Stimulated activated CD4-positive, alpha-beta T cell treated with anti-CD3 and anti-CD28 coated beads, TNF-alpha, amount 100 ng/mL, for 48 hours (primary cell): ENCODE data around the gene HMGB1.
A peak's percentile ranks its signal among the peaks of the same experiment; 100 is the strongest.

ENCODE experiments used
- DNase-seq, 3 donors: peaks; one replicate each; pipeline ENCODE4 v3.0.0-alpha.2; 2020; ENCODE audit warnings: low read depth in 3 of 3

Gene HMGB1

DNA sequence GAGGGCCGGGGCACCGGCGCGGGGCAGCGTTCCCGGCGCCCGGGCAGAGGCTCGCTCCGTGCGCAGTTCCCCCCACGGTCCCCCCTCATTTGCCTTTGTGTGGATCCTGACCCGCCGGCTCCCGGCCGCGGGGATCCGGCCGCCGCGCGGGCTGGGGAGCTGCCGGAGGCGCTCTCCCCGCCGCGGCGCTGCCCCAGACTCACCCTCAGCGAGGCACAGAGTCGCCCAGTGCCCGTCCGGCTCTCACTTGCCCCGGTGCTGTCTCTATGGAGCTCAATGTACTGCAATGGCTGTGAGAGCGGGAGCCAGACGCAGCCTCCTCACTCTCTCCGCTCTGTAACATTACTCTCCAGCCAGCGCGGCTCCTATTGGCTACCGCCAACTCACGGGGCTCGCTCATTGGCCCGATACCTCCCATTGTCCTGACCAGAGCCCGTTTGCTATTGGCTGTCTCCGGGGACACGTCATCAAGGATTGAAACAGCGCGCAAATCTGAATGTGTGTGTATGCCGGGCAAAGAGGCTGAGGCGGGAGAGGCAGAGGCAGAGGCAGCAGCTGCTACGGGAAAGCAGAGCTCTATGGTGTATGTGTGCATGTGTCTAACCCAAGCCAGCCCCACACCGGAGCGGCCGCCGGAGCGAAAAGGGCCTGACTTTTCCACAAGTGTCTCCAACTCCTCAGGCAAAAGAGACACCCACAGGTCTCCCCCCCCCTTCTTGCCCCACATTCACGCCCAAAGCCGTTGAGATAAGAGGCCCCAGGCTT is at the start of gene HMGB1:
TSS of gene HMGB1 (minus strand) at position 344 of the 765 bp plus-strand sequence. CDS start 2,256 bp downstream, outside the sequence.
- DNase-seq, result peak; percentile 93 to 97 (median 95)

DNA sequence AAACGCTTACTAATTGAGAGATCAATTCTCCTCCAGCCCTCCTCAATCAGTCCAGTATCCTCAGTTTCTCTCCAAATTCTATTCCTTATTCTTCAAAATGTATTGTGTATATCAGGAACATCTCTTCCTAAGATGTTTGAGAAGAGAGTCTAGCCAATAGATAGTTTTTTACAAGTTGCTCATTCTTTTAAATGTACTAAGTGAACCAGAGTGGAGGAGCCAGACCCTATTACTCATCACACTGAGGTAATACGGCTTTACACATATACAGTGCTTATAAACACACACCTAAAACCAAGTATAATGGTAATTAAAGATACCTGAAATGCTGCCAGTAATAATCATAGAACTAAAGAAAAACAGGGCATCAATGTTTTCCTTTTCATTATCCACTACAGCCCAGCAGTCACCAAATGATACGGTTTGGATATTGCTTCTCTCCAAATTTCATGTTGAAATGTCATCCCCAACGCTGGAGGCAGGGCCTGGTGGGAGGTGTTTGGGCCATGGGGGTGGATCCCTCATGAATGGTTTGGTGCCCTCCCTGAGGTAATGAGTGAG is 45.2 kb upstream of the HMGB1 start:
- no peak for DNase-seq

DNA sequence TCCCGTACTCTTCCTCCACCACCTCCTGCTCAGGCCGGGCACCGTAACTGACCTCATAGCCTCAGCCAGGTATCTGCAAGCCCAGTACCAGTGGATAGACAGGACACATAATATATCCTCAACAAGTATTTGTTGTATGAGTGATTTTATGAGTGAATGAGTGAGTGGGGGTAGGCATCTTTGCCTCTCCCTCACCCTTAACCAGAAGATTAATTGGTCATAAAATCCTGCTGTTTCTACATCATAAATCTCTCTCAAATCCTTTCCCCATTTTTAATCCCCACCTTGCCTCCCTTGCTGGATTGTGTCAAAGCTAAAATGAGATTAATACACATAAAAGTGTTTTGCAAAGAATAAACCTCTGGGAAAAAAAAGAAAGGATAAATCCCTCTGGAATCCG is 44.4 kb upstream of the HMGB1 start:
- no peak for DNase-seq

DNA sequence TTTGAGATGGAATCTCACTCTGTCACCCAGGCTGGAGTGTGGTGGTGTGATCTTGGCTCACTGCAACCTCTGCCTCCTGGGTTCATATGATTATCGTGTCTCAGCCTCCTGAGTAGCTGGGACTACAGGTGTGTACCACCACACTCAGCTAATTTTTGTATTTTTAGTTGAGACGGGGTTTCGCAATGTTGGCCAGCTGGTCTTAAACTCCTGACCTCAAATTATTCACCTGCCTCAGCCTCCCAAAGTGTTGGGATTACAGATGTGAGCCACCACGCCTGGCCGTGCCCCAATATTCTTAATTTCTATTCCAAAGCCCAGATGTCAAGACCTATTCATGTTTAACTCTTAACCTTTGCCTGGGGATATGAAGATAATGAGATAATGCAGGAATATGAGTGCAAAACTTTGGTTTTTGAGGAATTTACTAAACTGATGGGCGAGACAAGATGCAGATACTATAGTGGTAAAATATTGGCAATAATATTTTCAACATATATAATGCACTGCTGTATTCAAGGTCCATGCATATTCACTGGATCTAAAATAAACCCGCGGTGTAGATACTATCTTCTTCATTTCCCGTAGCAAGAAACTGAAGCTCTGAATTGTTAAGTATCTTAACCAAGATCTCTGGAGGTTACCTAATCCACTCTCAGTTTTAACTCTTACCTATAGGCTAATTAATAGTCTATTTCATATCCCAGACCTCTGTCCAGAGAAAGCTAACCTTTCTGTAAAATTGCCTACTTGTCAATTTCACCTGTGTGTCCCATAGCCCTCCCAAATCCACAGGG is 43.7 kb upstream of the HMGB1 start:
- DNase-seq, result no peak

DNA sequence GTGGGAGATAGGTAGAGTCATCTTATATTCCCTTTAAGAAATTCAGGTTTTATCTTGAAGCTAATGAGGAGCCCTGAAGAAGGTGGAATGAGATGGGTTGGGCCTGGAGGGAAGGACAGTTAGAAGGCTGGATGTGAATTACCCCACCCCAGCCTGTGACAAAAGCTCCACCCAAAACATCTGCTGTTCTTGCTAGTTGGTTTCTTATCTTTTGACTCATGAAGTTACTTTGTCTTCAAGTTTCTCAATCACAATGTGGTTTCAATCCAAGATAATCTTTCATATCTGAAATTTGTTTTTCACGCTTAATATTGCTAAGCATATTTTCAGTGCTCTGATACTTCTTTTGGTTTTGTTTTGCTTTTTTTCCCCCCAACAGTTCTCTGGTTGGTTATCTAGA is 38.3 kb upstream of the HMGB1 start:
- no peak for DNase-seq

DNA sequence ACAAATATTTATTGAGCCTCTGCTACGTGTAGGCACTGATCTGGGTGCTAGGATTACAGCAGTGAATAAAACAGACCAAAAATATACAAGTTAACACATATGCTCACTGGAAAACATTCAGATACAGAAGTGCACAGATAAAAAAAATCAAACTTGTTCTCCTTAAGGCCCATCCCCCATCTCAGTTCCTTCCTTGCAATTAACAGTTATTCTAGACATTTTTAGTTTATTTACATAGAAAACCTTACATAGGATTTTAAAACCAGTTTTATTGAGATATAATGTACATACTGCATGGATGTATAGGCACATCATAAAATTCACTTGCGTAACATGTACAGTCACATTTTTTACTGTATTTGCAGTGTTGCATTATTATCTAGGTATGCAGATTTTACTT is 36.5 kb upstream of the HMGB1 start:
- no peak for DNase-seq

DNA sequence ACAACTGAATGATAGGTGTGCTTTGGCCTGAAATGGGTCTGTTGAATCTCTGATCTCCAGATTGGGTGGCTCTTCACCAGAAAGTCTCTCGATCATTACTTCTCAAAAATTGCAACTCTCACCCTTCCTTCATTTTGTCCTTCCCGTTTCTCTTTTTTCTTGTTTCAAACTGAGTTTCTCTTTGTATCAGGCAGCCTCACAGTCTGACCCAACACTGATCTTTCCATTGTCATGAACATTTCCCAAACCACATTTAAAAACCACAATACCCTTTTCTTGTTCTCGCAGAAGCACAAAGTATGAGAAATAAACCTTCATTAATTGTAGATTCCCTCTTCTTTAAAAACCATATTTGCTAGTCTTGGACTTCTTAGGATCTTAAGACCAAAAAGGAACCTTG is 33.6 kb upstream of the HMGB1 start:
- no peak for DNase-seq

DNA sequence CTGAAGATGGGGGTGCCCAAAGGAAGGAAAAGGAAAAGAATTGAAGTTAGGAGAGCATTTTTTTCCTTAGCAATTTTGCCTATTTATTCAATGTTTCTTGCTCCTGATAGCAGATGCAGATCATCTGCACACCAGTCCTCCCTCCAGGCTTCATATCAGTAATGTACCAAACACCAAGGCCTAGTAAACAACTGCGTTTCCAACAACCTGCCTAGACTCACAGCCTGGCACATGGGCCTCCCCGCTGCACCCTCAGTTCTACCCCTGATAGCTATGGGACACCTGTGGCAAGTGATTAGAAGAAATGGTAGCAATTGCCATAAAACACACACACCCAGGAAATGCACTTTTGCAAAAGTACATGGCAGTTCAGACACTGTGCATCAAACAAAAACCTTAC is 30.4 kb upstream of the HMGB1 start:
- DNase-seq, result no peak

DNA sequence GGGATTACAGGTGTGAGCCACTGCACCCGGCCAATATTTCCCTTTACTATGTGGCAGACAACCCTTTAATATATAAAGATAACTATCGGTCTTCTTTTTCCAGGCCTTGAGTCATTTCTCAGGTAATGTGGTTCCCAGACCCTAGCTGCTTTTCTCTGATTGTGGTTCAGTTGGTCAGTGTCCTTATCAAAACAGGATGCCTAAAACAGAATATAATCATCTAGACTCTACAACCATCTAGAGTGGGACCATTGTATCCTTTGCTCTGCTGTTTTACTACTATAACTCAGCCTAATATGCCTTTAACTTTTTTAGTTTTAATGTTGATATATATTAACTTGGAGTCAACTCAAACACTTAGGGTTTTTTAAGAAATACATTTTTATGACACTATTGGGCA is 30.0 kb upstream of the HMGB1 start:
- DNase-seq, result no peak

DNA sequence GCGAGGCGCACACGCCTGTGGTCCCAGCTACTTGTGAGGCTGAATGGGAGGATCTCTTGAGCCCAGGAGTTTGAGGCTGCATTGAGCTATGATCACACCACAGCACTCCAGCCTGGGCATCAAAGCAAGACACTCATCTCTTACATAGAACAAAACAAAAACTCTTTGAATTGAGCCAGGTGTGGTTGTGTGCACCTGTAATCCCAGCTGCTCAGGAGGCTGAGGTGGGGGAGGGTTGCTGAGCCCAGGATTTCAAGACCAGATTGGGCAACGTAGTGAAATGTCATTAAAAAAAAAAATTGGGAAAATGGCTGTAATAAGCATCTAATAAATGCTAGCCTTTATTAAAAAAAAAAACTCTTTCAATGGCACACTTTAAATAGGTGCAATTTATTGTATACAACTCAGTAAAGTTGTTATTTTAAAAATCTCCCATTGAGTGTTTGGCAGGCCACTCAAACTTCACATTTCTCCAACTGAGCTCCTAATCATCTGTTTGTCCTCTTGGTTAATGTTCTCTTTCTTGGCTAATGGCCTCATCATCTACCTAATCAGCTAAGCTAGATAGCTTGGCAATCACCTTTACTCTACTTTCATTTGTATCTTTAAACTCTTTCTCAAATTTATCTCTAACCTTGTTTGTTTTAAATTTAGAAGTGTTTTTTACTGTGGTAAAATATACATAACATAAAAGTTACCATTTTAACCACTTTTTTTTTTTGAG is 28.1 kb upstream of the HMGB1 start:
- no peak for DNase-seq

DNA sequence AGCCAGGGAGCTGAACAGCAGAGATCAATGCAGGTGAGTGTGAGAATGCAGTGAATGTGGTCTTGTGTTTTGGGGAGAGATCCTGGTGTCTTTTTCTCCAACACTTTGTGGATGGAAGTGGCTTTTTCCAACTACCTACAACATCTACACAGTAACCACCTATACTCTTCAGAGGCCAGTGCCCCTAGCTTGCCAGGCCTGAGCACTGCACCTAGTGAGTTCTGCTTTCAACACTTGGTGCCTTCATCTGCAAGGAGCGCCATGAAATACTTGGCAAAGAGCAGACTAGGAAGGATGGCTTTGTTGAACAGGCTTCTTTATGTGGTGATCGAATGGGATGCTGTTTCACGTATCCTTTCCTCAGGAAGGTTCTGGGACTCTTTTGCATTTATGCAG is 21.3 kb upstream of the HMGB1 start:
- no peak for DNase-seq

DNA sequence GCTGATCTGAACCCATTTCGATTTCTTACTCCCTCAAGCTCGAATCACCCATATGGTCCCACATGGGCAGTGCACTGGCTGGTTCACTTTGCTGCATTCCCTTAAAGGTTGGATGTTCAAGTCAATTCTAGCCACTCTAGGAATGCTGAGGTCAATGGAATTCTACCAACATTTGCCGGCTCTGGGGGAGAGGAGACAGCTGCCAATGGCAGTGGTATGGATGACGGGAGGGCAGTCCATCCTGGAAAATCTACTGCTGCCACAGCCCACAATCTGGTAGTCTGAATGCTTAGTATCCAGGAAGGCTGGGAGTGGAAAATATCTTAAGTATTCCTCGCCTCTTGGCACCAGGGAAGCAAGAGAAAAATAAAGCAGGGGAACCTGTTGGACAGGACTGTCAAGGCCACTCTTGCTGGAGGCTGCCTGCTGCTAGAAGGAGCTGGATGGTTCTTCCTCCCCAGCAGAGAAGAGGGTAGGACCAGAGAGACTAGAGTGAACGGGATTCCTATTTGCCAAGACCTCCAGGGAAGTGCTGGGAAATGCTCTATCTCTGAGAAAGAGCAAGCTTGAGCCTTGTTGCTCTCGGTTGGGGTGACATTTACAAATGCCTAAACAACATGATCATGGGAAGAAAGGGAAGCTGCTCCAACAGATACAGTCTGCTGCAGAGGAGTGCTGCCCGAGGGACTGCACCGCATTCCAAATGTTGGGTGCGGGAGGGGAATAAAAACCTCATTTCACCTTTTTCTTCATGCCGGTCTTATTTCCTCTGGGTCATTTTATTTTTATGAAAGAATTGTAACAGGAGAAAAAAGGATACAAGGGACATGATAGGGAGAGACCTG is 20.7 kb upstream of the HMGB1 start:
- no peak for DNase-seq

DNA sequence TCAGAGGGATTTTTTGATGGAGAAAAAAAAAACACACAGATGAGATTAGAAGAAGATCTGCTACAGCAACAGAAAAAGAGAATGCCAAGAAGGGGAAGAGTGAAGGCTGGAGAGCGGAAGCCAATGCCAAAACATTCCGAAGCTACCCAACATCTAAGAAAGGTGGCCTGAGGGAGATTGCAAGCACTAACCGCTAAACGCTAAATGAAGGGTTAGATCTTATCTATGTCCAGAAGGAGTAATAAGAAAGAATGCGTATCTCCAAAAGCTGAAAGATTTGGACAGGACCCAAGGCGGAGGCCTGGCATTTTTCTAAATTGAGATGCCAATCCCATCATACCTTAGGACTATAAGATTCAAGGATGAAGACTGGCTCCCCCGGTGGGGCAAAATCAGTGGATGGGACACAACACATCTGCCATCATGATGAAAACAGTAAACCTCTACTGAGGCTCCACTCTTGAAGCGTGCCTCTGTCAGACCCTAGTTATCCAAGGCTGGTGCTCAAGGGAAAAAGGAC is 15.6 kb upstream of the HMGB1 start:
- no peak for DNase-seq

DNA sequence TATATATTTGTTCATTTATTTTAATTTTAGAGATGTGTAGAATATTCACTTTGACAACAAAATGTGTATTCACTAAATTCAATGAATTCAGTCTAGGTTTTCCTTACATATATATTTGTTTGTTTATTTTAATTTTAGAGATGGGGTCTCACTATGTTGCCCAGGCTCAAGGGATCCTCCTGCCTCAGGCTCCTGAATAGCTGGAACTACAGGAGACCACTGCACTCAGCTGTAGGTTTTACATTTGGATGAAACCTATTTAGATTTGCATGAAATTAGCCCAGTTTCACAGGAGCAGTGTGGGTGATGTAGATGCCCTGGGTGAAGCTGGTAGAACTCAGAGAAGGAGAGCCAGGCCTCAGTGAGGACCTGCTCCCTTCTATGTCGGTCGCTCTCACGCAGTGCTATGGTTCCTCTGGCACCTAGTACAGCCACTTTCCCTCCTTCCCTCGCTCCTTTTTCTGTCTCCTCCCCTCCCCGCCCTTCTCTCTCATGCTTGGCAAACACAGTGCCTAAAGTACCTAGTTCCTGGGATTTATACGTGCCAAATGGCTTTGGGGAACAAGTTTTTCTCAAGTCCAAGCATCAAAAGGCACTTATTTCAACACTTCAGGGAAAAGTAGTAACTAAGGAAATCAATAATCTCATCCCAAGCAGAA is 14.7 kb upstream of the HMGB1 start:
- no peak for DNase-seq

DNA sequence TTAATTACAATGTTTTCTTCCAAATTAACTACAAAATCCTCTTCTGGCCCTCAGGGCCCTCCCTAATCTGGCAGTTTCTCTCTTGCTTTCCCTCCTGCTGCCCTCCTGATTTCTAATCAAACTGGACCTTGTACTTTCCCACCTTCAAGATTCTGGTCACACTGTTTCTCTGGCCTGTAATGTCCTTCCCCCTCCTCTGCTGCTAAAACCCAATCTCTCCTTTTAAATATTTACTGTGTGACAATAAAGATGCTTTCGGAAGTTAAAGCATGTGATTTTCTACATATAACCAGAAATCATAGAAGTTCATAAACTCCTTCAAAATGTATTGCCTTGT is 14.1 kb upstream of the HMGB1 start:
- no peak for DNase-seq

DNA sequence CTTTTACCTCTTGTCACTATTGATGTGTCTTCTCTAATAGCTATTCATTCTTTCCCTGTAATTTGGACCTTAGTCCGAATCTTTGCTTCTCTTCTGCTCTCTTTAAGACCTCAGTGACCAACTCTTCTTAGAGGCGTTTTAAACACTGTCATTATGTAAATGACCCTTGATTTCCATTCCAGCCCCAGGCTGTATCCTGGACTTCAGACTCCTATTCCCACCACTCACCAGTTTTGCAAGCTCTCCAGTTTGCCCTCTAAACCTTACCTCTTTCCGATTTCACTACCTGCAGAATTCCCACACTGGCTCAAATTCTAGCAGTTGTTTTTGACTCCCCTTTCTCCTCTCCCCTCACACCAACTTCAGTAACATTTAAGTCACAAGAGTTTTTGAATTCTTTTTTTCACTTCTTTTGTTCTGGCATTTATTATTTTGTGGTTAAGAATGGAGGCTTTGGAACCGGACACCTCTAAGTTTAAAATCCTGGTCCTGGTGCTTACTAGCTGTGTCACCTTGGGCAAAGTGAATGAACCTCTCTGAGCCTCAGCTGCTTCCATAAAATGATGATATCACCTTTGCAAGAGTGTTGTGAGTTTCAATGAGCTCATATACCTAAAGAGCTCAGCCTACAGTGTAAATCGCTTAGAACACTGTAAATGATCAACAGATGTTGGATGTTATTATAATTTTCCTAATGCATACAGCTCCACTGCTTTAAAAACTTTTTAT is 13.6 kb upstream of the HMGB1 start:
- no peak for DNase-seq

DNA sequence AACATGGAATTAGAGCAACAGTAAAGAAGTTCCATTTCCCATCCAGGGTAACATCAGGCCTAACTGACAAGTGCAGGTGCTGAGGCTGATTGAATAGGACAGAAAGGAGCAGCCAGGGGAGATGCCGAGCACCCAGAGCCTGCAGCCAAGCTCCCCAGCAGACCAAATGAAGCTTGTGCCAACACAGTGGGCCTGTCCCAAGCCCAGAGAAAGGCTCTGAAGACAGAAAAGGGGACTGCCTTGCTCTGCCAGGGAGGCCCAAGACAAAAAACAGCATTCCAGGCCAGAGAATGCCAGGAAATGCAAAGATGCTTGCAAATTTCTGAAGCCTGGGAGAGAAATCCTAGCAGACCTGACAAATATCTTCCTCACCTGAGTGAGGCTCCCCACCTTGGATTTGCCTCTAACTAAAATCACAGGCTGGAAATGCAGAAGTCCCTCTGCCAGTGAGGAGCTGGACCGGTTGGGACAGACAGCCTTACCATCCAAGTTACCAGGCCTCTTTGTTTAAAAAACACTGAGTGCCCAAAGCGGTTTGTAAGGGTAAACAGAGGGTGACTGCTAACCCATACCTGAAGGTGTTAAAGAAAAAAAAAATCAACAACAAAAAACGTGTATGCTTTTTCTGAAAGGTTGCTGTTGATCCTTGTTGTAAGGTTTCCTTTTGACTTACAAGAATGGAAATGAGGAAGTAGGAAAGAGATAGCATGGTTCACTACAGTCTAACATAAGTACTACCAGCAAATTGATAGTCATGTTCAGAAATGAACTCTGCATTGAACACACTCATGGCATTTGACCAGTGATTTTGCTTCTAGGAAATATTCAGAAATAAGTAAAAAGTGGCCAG is 11.8 kb upstream of the HMGB1 start:
- no peak for DNase-seq

DNA sequence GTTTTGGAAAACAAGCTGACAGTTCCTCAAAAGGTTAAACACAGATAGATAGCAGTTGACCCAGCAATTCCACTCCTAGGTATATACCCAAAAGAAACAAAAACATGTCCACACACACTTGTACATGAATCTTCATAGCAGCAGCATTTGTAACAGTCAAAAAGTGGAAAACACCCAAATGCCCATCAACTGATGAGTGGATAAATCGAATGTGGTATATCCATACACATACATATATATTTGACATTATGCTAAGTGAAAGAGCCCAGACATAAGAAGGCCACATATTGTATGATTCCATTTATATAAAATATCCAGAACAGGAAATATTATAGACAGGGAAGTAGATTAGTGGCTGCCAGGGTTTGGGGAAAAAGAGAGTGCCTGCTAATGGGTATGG is 7.9 kb upstream of the HMGB1 start:
- no peak for DNase-seq

DNA sequence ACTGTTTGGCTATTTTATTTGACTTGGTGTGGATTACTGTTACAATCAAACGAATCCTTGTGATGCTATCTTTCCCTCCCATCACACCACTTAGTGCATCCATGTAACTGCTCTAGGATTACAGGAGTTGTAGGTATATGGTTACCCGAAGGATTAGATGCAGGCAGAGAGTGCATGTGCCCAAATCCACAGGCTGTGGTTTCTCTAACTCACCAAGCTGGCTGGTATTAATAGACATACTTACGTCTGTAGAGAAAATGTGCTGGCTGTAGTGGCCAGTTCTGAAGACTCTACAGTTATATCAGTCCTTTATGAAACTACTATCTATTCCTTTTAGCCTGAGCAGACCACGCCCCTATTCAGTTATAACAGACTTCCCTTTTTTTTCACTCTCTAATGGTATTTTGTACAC is 1.1 kb upstream of the HMGB1 start:
- no peak for DNase-seq
